GM12878 (cell line): Measurements from ENCODE around the gene PLXNB2. TPM values are rescaled to one million over a fixed set of nuclear protein-coding genes. Genes with fewer than 3 reads are reported as not detected.

ENCODE experiments used
- ATAC-seq: fragments of 200-7000 bp; cut with Tn5 transposase; 3 replicates; pipeline ENCODE4 v1.9.1; 2020; ENCODE audit warnings: mild to moderate bottlenecking, moderate library complexity
- BruUV-seq: library from RNA; stranded (reverse); fragments of 400-500 nt; replicated peaks from 2 replicates; lab custom pipeline; 2021; lab: Mats Ljungman, UMichigan
- CTCF ChIA-PET: fragments of 300-600 bp; sonication (Branson Sonifier 250); formaldehyde crosslinking; extraction: SDS; loops from one replicate; lab custom pipeline; 2021; ENCODE audit warnings: inconsistent platforms; lab: Yijun Ruan, JAX
- POLR2A ChIA-PET: fragments of 350-600 bp; formaldehyde crosslinking; extraction: SDS; loops from one replicate; lab custom pipeline; 2021; ENCODE audit warnings: inconsistent platforms; lab: Charles Lee
- RAD21 ChIA-PET: fragments of 300-600 bp; sonication (Branson Sonifier 250); formaldehyde crosslinking; loops from one replicate; lab custom pipeline; 2023; ENCODE audit warnings: antibody characterized with exemption; ENCODE audit not compliant: unreplicated experiment; lab: Charles Lee
- SMC1A ChIA-PET: fragments of 300-600 bp; sonication (Branson Sonifier 250); formaldehyde crosslinking; loops from one replicate; lab custom pipeline; 2023; ENCODE audit not compliant: unreplicated experiment, uncharacterized antibody; lab: Charles Lee
- DNase-seq: peaks from one replicate; pipeline ENCODE4 v3.0.0-alpha.2; 2011; ENCODE audit warnings: low read depth, low spot score
- FAIRE-seq: peaks from 3 replicates; lab custom pipeline; 2011; peaks lifted over from hg19 to GRCh38; lab: Jason Lieb, UNC
- H2AFZ ChIP-seq: 2 replicates; pipeline ENCODE4 v1.6.0; 2011; ENCODE audit warnings: low read depth, low read length, control low read depth; ENCODE audit not compliant: control insufficient read depth
- H3K27ac ChIP-seq: 2 replicates; pipeline ENCODE4 v1.5.1; 2011; ENCODE audit warnings: control low read depth; ENCODE audit not compliant: control insufficient read depth, insufficient read depth
- H3K27me3 ChIP-seq, 2 experiments: replicated peaks in 1 of 2; 2 replicates each; pipeline versions ENCODE4 v1.6.0 to v1.6.1; 2011; ENCODE audit warnings: low read length in 1 of 2; ENCODE audit not compliant: control insufficient read depth in 2 of 2, insufficient read depth in 2 of 2
- H3K36me3 ChIP-seq, 2 experiments: 2 replicates each; pipeline ENCODE4 v1.5.1; 2011; ENCODE audit warnings: low read length in 1 of 2; ENCODE audit not compliant: control insufficient read depth in 2 of 2, insufficient read depth in 2 of 2
- H3K4me1 ChIP-seq: 2 replicates; pipeline ENCODE4 v1.6.1; 2011; ENCODE audit warnings: mild to moderate bottlenecking, low read length, moderate library complexity, mixed read lengths; ENCODE audit not compliant: control insufficient read depth, insufficient read depth
- H3K4me2 ChIP-seq: 2 replicates; pipeline ENCODE4 v1.6.0; 2011; ENCODE audit warnings: control low read depth; ENCODE audit not compliant: control insufficient read depth, insufficient read depth
- H3K4me3 ChIP-seq: fragments of 200-600 bp; sonication (generic); 2 replicates; pipeline ENCODE4 v1.5.1; 2016
- H3K79me2 ChIP-seq: 2 replicates; pipeline ENCODE4 v1.6.0; 2011; ENCODE audit warnings: low read length; ENCODE audit not compliant: control insufficient read depth, insufficient read depth
- H3K9ac ChIP-seq: 2 replicates; pipeline ENCODE4 v1.8.0; 2011; ENCODE audit warnings: low read length, control low read depth, mixed read lengths; ENCODE audit not compliant: control insufficient read depth, insufficient read depth
- H3K9me3 ChIP-seq: replicated peaks from 3 replicates; pipeline ENCODE4 v1.5.1; 2011; ENCODE audit warnings: mild to moderate bottlenecking, low read length; ENCODE audit not compliant: control insufficient read depth, insufficient read depth
- H4K20me1 ChIP-seq: 2 replicates; pipeline ENCODE4 v1.6.0; 2011; ENCODE audit not compliant: control insufficient read depth, insufficient read depth
- ASH2L ChIP-seq: fragments of 300-600, 200-600 bp; sonication (generic); IDR thresholded peaks from 2 replicates; pipeline ENCODE4 v1.6.1; 2017; ENCODE audit warnings: low read depth, mild to moderate bottlenecking, borderline replicate concordance
- BCL3 ChIP-seq: IDR thresholded peaks from 2 replicates; pipeline ENCODE4 v1.6.1; 2011; ENCODE audit warnings: borderline replicate concordance, low read depth, mild to moderate bottlenecking, moderate library complexity, low read length; ENCODE audit not compliant: insufficient read depth, poor library complexity, severe bottlenecking
- BMI1 ChIP-seq: fragments of 450-650 bp; IDR thresholded peaks from 2 replicates; pipeline ENCODE4 v1.6.1; 2016; ENCODE audit warnings: mild to moderate bottlenecking, moderate library complexity, borderline replicate concordance
- CHD4 ChIP-seq: fragments of 200-600 bp; sonication (generic); IDR thresholded peaks from 2 replicates; pipeline ENCODE4 v1.6.1; 2016; ENCODE audit warnings: mild to moderate bottlenecking
- CREB1 ChIP-seq: IDR thresholded peaks from 2 replicates; pipeline ENCODE4 v1.6.1; 2012; ENCODE audit warnings: low read depth, mild to moderate bottlenecking, inconsistent platforms
- FOXK2 ChIP-seq: fragments of 450-650 bp; IDR thresholded peaks from 2 replicates; pipeline ENCODE4 v1.6.1; 2017; ENCODE audit warnings: mild to moderate bottlenecking, moderate library complexity
- IKZF1 ChIP-seq: fragments of 450-650 bp; conservative IDR thresholded peaks from 2 replicates; pipeline ENCODE4 v1.6.1; 2017; ENCODE audit warnings: antibody characterized with exemption, mild to moderate bottlenecking
- JUNB ChIP-seq: IDR thresholded peaks from 2 replicates; pipeline ENCODE4 v1.6.1; 2016; ENCODE audit warnings: antibody characterized with exemption, mild to moderate bottlenecking
- KAT2A ChIP-seq: conservative IDR thresholded peaks from 2 replicates; pipeline ENCODE4 v1.6.1; 2011; ENCODE audit warnings: low read depth, low read length; ENCODE audit not compliant: control insufficient read depth
- KDM1A ChIP-seq: fragments of 200-600 bp; sonication (generic); IDR thresholded peaks from 2 replicates; pipeline ENCODE4 v1.6.1; 2016; ENCODE audit warnings: borderline replicate concordance
- NKRF ChIP-seq: fragments of 450-650 bp; conservative IDR thresholded peaks from 2 replicates; pipeline ENCODE4 v1.6.1; 2017; ENCODE audit warnings: mild to moderate bottlenecking, moderate library complexity
- RBBP5 ChIP-seq: fragments of 200-600 bp; sonication (generic); conservative IDR thresholded peaks from 2 replicates; pipeline ENCODE4 v1.6.1; 2016
- SIN3A ChIP-seq: IDR thresholded peaks from 2 replicates; pipeline ENCODE4 v1.6.1; 2012; ENCODE audit warnings: low read depth, low read length, improper control_type of control experiment
- STAT3 ChIP-seq: IDR thresholded peaks from 2 replicates; pipeline ENCODE4 v1.6.1; 2011; ENCODE audit warnings: low read depth, low read length, improper control_type of control experiment
- TCF12 ChIP-seq: IDR thresholded peaks from 2 replicates; pipeline ENCODE4 v1.6.1; 2011; ENCODE audit warnings: low read depth, mild to moderate bottlenecking, low read length
- WGBS: methylation state at CpG from one replicate; pipeline ENCODE4 v1.1.6; 2016; ENCODE audit warnings: low lambda C conversion rate; ENCODE audit not compliant: insufficient replicate concordance, insufficient coverage; ENCODE audit errors: missing lambda C conversion rate; 5-methylcytosine and 5-hydroxymethylcytosine counted together
- in situ Hi-C: fragments of 300-500 bp; cut with MboI; formaldehyde crosslinking; loops from 9 replicates; pipeline ENCODE4 v1.14.3; 2018; ENCODE audit warnings: mixed read lengths
- intact Hi-C: fragments of 100-400 bp; cut with micrococcal nuclease; formaldehyde crosslinking; loops from one replicate; pipeline ENCODE4 v1.14.2; 2022; ENCODE audit not compliant: unreplicated experiment
- polyA plus RNA-seq, 11 experiments: library from polyadenylated mRNA; depleted of rRNA in 4 of 11; unstranded in 6 of 11; stranded (reverse) in 5 of 11; fragments of >200 nt; fragmentation: Nextera tagmentation in 4 of 11; fragmentation: Illumina TruSeq in 1 of 11; extraction: Ambion mirVana in 4 of 11; extraction: Trizol in 1 of 11; gene quantifications; 1 replicate in 1 of 11; 2 replicates in 10 of 11; pipeline versions ENCODE4 v1.2.1 to v1.2.3, GENCODE V29; 2011 to 2016; ENCODE audit warnings: inconsistent platforms in 2 of 11, missing spikeins in 2 of 11, low read depth in 1 of 11
- total RNA-seq, 4 experiments: library from RNA; depleted of rRNA in 3 of 4; stranded (reverse); fragments of >200 nt in 3 of 4; fragmentation: Illumina TruSeq in 1 of 4; extraction: Trizol in 1 of 4; gene quantifications; 2 replicates each; pipeline versions ENCODE4 v1.2.1 to v1.2.3, GENCODE V29; 2013 to 2021

Gene PLXNB2
- total and polyA plus RNA-seq, 10 of the 15 experiments (the other 5 are each of a cell fraction or from before 2014, with no cell fraction given), result 0.68 to 134 (median 41.9) TPM

GRCh38 chr22:50264946-50265669, 42.3 kb downstream of the PLXNB2 start:
- Histone ChIP-seq H2AFZ (no peak overlapping the region), H4K20me1 (no peaks in the 10 kb centered on the region), H3K36me3 (no peaks in the 10 kb centered on the region), H3K9ac (no peak overlapping the region), H3K27ac (no peak overlapping the region), H3K4me3 (no peak overlapping the region), H3K27me3 (no peaks in the 10 kb centered on the region), H3K9me3 (no peaks in the 10 kb centered on the region), H3K4me2 (no peak overlapping the region), H3K4me1 (peaks cover 14% of the 10 kb centered on the region), H3K79me2 (peaks cover 8% of the 10 kb centered on the region)
- POLR2A ChIA-PET, result no interaction called here
- RAD21 ChIA-PET, result no interaction called here
- no TSS peak for BruUV-seq
- ATAC-seq, result no peak
- in situ Hi-C loops, result no loop called here
- no peak for FAIRE-seq
- DNase-seq, result no peak
- SMC1A ChIA-PET, result interaction anchor here (0.6 kb wide), 1 partner anchor 30 kb away, joined by 3 read pairs; no protein-coding TSS in a partner anchor
- TF ChIP-seq CREB1, result no peak
- TF ChIP-seq TCF12, result no peak
- TF ChIP-seq KAT2A, result no peak
- TF ChIP-seq BMI1, result no peak
- no peak for TF ChIP-seq SIN3A
- no peak for TF ChIP-seq STAT3
- TF ChIP-seq NKRF, result no peak
- no peak for TF ChIP-seq CHD4
- TF ChIP-seq ASH2L, result no peak
- no peak for TF ChIP-seq JUNB
- no peak for TF ChIP-seq KDM1A
- TF ChIP-seq BCL3, result no peak
- TF ChIP-seq IKZF1, result no peak
- no peak for TF ChIP-seq RBBP5
- no peak for TF ChIP-seq FOXK2
- intact Hi-C loops, result no loop called here
- CTCF ChIA-PET, result no interaction called here
- 79% methylated on average over 15 of the region's 15 CpGs for WGBS
